ENCODE data around the gene ACTL10. TPM values are rescaled to one million over a fixed set of nuclear protein-coding genes. Genes with fewer than 3 reads are reported as not detected.

The ACTL10 gene
- total and polyA plus RNA-seq, 2 of the 13 experiments (the other 11 are each of a cell fraction or from before 2014, with no cell fraction given): not detected

GRCh38 chr20:33685328-33686099 is 18.8 kb downstream of the ACTL10 start (continued):
- TF ChIP-seq, protein P1, sequence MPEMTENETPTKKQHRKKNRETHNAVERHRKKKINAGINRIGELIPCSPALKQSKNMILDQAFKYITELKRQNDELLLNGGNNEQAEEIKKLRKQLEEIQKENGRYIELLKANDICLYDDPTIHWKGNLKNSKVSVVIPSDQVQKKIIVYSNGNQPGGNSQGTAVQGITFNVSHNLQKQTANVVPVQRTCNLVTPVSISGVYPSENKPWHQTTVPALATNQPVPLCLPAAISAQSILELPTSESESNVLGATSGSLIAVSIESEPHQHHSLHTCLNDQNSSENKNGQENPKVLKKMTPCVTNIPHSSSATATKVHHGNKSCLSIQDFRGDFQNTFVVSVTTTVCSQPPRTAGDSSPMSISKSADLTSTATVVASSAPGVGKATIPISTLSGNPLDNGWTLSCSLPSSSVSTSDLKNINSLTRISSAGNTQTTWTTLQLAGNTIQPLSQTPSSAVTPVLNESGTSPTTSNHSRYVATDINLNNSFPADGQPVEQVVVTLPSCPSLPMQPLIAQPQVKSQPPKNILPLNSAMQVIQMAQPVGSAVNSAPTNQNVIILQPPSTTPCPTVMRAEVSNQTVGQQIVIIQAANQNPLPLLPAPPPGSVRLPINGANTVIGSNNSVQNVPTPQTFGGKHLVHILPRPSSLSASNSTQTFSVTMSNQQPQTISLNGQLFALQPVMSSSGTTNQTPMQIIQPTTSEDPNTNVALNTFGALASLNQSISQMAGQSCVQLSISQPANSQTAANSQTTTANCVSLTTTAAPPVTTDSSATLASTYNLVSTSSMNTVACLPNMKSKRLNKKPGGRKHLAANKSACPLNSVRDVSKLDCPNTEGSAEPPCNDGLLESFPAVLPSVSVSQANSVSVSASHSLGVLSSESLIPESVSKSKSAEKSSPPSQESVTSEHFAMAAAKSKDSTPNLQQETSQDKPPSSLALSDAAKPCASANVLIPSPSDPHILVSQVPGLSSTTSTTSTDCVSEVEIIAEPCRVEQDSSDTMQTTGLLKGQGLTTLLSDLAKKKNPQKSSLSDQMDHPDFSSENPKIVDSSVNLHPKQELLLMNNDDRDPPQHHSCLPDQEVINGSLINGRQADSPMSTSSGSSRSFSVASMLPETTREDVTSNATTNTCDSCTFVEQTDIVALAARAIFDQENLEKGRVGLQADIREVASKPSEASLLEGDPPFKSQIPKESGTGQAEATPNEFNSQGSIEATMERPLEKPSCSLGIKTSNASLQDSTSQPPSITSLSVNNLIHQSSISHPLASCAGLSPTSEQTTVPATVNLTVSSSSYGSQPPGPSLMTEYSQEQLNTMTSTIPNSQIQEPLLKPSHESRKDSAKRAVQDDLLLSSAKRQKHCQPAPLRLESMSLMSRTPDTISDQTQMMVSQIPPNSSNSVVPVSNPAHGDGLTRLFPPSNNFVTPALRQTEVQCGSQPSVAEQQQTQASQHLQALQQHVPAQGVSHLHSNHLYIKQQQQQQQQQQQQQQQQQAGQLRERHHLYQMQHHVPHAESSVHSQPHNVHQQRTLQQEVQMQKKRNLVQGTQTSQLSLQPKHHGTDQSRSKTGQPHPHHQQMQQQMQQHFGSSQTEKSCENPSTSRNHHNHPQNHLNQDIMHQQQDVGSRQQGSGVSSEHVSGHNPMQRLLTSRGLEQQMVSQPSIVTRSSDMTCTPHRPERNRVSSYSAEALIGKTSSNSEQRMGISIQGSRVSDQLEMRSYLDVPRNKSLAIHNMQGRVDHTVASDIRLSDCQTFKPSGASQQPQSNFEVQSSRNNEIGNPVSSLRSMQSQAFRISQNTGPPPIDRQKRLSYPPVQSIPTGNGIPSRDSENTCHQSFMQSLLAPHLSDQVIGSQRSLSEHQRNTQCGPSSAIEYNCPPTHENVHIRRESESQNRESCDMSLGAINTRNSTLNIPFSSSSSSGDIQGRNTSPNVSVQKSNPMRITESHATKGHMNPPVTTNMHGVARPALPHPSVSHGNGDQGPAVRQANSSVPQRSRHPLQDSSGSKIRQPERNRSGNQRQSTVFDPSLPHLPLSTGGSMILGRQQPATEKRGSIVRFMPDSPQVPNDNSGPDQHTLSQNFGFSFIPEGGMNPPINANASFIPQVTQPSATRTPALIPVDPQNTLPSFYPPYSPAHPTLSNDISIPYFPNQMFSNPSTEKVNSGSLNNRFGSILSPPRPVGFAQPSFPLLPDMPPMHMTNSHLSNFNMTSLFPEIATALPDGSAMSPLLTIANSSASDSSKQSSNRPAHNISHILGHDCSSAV (CRISPR knock-in tag; IDR thresholded peaks at IDR 0.05; ENCODE audit: borderline replicate concordance): no peak
- no peak for TF ChIP-seq ZNF407 (CRISPR knock-in tag; IDR thresholded peaks at IDR 0.05; ENCODE audit: not compliant biosample characterization)
- TF ChIP-seq, protein P2, sequence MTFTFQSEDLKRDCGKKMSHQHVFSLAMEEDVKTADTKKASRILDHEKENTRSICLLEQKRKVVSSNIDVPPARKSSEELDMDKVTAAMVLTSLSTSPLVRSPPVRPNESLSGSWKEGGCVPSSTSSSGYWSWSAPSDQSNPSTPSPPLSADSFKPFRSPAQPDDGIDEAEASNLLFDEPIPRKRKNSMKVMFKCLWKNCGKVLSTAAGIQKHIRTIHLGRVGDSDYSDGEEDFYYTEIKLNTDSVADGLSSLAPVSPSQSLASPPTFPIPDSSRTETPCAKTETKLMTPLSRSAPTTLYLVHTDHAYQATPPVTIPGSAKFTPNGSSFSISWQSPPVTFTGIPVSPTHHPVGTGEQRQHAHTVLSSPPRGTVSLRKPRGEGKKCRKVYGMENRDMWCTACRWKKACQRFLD (CRISPR knock-in tag; IDR thresholded peaks at IDR 0.05; ENCODE audit: borderline replicate concordance): no peak
- TF ChIP-seq KLF13 (CRISPR knock-in tag; IDR thresholded peaks at IDR 0.05): peak; percentile 94; the same call in 1 of the 2 replicates
- peak; percentile 18; the same call in 1 of the 2 replicates for TF ChIP-seq HNF4G (IDR thresholded peaks at IDR 0.05; ENCODE audit: borderline replicate concordance, low read depth, low read length)
- 0 out of 2 replicates have a peak, but pooled peaks have one; percentile 34 for TF ChIP-seq HNF4G (CRISPR knock-in tag; IDR thresholded peaks at IDR 0.05; ENCODE audit: borderline replicate concordance, low read depth)
- TF ChIP-seq YY1 (IDR thresholded peaks at IDR 0.05; ENCODE audit: insufficient read depth, insufficient replicate concordance, low read depth, low read length): no peak
